CD14-positive monocyte (primary cell): Measurements from ENCODE around the gene LMO7. TPM values are rescaled to one million over a fixed set of nuclear protein-coding genes. Genes with fewer than 3 reads are reported as not detected.
A peak's percentile ranks its signal among the peaks of the same experiment; 100 is the strongest.

Source experiments
- DNase-seq, 3 donors: peaks; one replicate each; pipeline ENCODE4 v3.0.0-alpha.2; 2011 to 2022
- H2AFZ ChIP-seq: 2 replicates; pipeline ENCODE4 v1.6.0; 2012; ENCODE audit warnings: mild to moderate bottlenecking, low read depth, low read length, inconsistent platforms; ENCODE audit not compliant: insufficient read depth, poor library complexity, severe bottlenecking
- H3K27ac ChIP-seq, 2 donors: 1 replicate in 1 of 2; 2 replicates in 1 of 2; pipeline ENCODE4 v1.5.1; 2012 to 2013; ENCODE audit warnings: low read length in 2 of 2, control low read depth in 1 of 2, inconsistent platforms in 1 of 2, low read depth in 1 of 2, mild to moderate bottlenecking in 1 of 2
- H3K27me3 ChIP-seq, 2 donors: one replicate each; pipeline versions ENCODE4 v1.6.0 to v1.6.1; 2011 to 2013; ENCODE audit warnings: low read length in 2 of 2; ENCODE audit not compliant: control insufficient read depth in 2 of 2, insufficient read depth in 2 of 2
- H3K36me3 ChIP-seq, 2 donors: replicated peaks in 1 of 2; 1 replicate in 1 of 2; 2 replicates in 1 of 2; pipeline versions ENCODE4 v1.5.1 to v1.6.1; 2012 to 2013; ENCODE audit warnings: low read length in 2 of 2, control low read depth in 1 of 2, inconsistent platforms in 1 of 2, mild to moderate bottlenecking in 1 of 2; ENCODE audit not compliant: insufficient read depth in 2 of 2, control insufficient read depth in 1 of 2
- H3K4me1 ChIP-seq, 2 donors: 1 replicate in 1 of 2; 2 replicates in 1 of 2; pipeline versions ENCODE4 v1.5.1 to v1.6.1; 2012 to 2013; ENCODE audit warnings: low read length in 2 of 2, control low read depth in 1 of 2, inconsistent platforms in 1 of 2, mild to moderate bottlenecking in 1 of 2, moderate library complexity in 1 of 2; ENCODE audit not compliant: insufficient read depth in 2 of 2, control insufficient read depth in 1 of 2
- H3K4me2 ChIP-seq: replicated peaks from 2 replicates; pipeline ENCODE3; 2012; ENCODE audit warnings: low read length, moderate library complexity, mild to moderate bottlenecking; ENCODE audit not compliant: poor library complexity, severe bottlenecking; ENCODE audit errors: extremely low read depth
- H3K4me3 ChIP-seq, 3 experiments: fragments of 200-600 bp in 1 of 3; sonication (generic) in 1 of 3; replicated peaks in 1 of 3; 1 replicate in 2 of 3; 2 replicates in 1 of 3; pipeline ENCODE4 v1.5.1; 2011 to 2013; ENCODE audit warnings: low read length in 3 of 3, mild to moderate bottlenecking in 3 of 3, control low read depth in 2 of 3, low read depth in 2 of 3, inconsistent platforms in 1 of 3, moderate library complexity in 1 of 3
- H3K79me2 ChIP-seq: 2 replicates; pipeline ENCODE4 v1.6.0; 2012; ENCODE audit warnings: mild to moderate bottlenecking, control low read depth, inconsistent platforms, low read length, moderate library complexity; ENCODE audit not compliant: insufficient read depth
- H3K9ac ChIP-seq: 2 replicates; pipeline ENCODE4 v1.6.0; 2017; ENCODE audit warnings: low read length, mild to moderate bottlenecking; ENCODE audit not compliant: insufficient read depth, poor library complexity, severe bottlenecking
- H3K9me3 ChIP-seq, 2 donors: replicated peaks in 1 of 2; 1 replicate in 1 of 2; 2 replicates in 1 of 2; pipeline versions ENCODE4 v1.5.1 to v1.6.1; 2012 to 2013; ENCODE audit warnings: low read length in 2 of 2, control low read depth in 1 of 2; ENCODE audit not compliant: control insufficient read depth in 1 of 2, insufficient read depth in 1 of 2
- H4K20me1 ChIP-seq: 2 replicates; pipeline ENCODE4 v1.6.0; 2012; ENCODE audit warnings: mild to moderate bottlenecking, low read length, control low read depth, moderate library complexity; ENCODE audit not compliant: insufficient read depth
- H3K27ac Mint-ChIP-seq, 7 donors: one replicate each; pipeline ENCODE4 v1.8.0; 2020; ENCODE audit warnings: mild to moderate bottlenecking in 7 of 7, mixed read lengths in 7 of 7, moderate library complexity in 6 of 7, inconsistent platforms in 2 of 7
- H3K27me3 Mint-ChIP-seq, 3 donors: one replicate each; pipeline ENCODE4 v1.8.0; 2021 to 2022; ENCODE audit warnings: low read depth in 3 of 3, mild to moderate bottlenecking in 3 of 3, mixed read lengths in 3 of 3, moderate library complexity in 3 of 3, inconsistent platforms in 1 of 3
- H3K36me3 Mint-ChIP-seq, 2 donors: one replicate each; pipeline ENCODE4 v1.8.0; 2020; ENCODE audit warnings: mixed read lengths in 2 of 2, inconsistent platforms in 1 of 2, mild to moderate bottlenecking in 1 of 2
- H3K4me1 Mint-ChIP-seq: one replicate; pipeline ENCODE4 v1.8.0; 2020; ENCODE audit warnings: mild to moderate bottlenecking, mixed read lengths
- H3K4me3 Mint-ChIP-seq, 2 donors: one replicate each; pipeline ENCODE4 v1.8.0; 2020; ENCODE audit warnings: mild to moderate bottlenecking in 2 of 2, mixed read lengths in 2 of 2, moderate library complexity in 1 of 2
- H3K9me3 Mint-ChIP-seq, 7 donors: one replicate each; pipeline ENCODE4 v1.8.0; 2020 to 2022; ENCODE audit warnings: mixed read lengths in 7 of 7, mild to moderate bottlenecking in 6 of 7, moderate library complexity in 6 of 7, inconsistent platforms in 2 of 7
- CTCF ChIP-seq: fragments of 200-600 bp; IDR thresholded peaks from one replicate; pipeline ENCODE4 v1.8.0; 2022; ENCODE audit warnings: antibody characterized with exemption, mild to moderate bottlenecking
- WGBS: methylation state at CpG from one replicate; pipeline ENCODE4 v1.1.5; 2013; ENCODE audit warnings: missing lambda C conversion rate; ENCODE audit not compliant: insufficient coverage; 5-methylcytosine and 5-hydroxymethylcytosine counted together
- intact Hi-C, 2 donors: fragments of 100-400 bp; cut with micrococcal nuclease; formaldehyde crosslinking; loops; one replicate each; pipeline versions ENCODE4 v1.15.0 to v1.15.1; 2023
- polyA plus RNA-seq, 3 donors: library from polyadenylated mRNA; depleted of rRNA in 1 of 3; unstranded in 2 of 3; stranded (reverse) in 1 of 3; fragments of 300-500 nt in 2 of 3; fragments of >200 nt in 1 of 3; fragmentation: Illumina TruSeq in 2 of 3; gene quantifications; 1 replicate in 2 of 3; 2 replicates in 1 of 3; pipeline ENCODE4 v1.2.3, GENCODE V29; 2012 to 2021

Gene LMO7
- polyA plus RNA-seq, 3 donors = 0.79 to 1.6 (median 0.90) TPM

DNA sequence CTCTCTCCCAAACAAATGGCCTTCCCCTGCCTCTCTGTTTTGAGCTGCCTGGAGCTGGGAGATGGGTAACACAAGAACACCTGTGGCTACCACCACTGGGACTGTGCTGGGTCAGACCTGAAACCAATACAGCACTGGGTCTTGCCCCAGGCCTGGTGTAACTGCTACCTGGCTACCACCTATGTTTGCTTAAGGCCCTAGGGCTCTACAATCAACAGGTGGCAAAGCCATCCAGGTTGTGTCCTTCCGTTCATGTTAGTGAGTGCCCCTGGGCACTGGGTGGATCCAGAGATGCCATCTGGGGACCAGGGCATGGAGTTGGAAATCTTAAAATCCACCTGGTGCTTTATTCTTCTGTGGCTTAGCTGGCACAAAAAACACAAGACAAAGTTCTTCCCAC, 18.9 kb upstream of the LMO7 start:
- H3K9me3 ChIP-seq = no peaks in the 10 kb centered on the region
- no peak overlapping the region for H3K4me2 ChIP-seq
- no peaks in the 10 kb centered on the region for H3K4me1 ChIP-seq
- no peak for TF ChIP-seq CTCF
- H3K9me3 Mint-ChIP-seq = peaks cover 0 to 4% (median 0%) of the 10 kb centered on the region in 7 donors
- H3K27me3 ChIP-seq = no peaks in the 10 kb centered on the region
- H3K4me3 ChIP-seq = no peak overlapping the region
- H3K36me3 ChIP-seq = no peaks in the 10 kb centered on the region
- WGBS = 88% methylated on average over 1 of the region's 1 CpG
- no peak overlapping the region for H2AFZ ChIP-seq
- DNase-seq = no peak
- H3K36me3 Mint-ChIP-seq = peaks cover 4 to 11% of the 10 kb centered on the region in 2 donors
- H3K27ac ChIP-seq = no peak overlapping the region
- no peak overlapping the region for H3K9ac ChIP-seq
- H3K79me2 ChIP-seq = no peaks in the 10 kb centered on the region
- H3K4me3 Mint-ChIP-seq = no peak overlapping the region
- H3K27ac Mint-ChIP-seq = no peak overlapping the region
- no peaks in the 10 kb centered on the region for H4K20me1 ChIP-seq
- intact Hi-C loops = no loop called here
- no peaks in the 10 kb centered on the region for H3K4me1 Mint-ChIP-seq
- peaks cover 0 to 3% (median 0%) of the 10 kb centered on the region in 3 donors for H3K27me3 Mint-ChIP-seq

DNA sequence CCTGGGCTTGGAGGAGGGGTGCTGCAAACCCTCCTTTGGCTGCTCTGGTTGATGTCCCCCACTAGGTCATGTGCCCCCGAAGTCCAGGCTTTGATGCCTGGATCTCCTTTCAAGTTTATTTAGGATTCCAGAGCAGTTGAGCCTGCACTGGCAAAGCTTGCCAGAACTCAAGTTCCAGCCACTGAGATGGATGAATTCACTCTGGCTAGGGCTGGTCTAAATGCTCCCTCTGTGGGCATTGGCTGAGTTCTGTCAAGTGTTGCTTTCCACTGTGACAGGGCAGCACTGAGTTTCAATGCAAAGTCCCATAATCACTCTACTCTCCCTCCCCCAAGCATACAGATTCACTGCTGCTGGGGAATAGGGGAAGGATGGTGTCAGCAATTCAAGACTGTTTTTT, 17.8 kb upstream of the LMO7 start:
- Mint-ChIP-seq H3K27me3 (peaks cover 0 to 3% (median 0%) of the 10 kb centered on the region in 3 donors), H3K4me3 (no peak overlapping the region), H3K27ac (peak overlapping the region in 1 of 7 donors; percentile 11), H3K9me3 (peaks cover 0 to 4% (median 0%) of the 10 kb centered on the region in 7 donors), H3K4me1 (no peaks in the 10 kb centered on the region), H3K36me3 (peaks cover 4 to 14% of the 10 kb centered on the region in 2 donors)
- no peak for TF ChIP-seq CTCF
- Histone ChIP-seq H3K36me3 (no peaks in the 10 kb centered on the region), H4K20me1 (no peaks in the 10 kb centered on the region), H3K79me2 (no peaks in the 10 kb centered on the region), H3K4me2 (no peak overlapping the region), H3K4me1 (no peaks in the 10 kb centered on the region), H3K27ac (no peak overlapping the region), H3K9me3 (no peaks in the 10 kb centered on the region), H3K27me3 (no peaks in the 10 kb centered on the region), H2AFZ (no peak overlapping the region), H3K9ac (no peak overlapping the region), H3K4me3 (no peak overlapping the region)
- 64% methylated on average over 1 of the region's 1 CpG for WGBS
- intact Hi-C loops = no loop called here
- DNase-seq = no peak
